SK-N-SH treated with all-trans-retinoic acid at 6 μM for 48 hours (cell line): Measurements from ENCODE around the gene DDX28.
"Not testable (repeated sequence)": the region's sequence is repeated elsewhere in the genome, so short reads cannot be mapped to it uniquely, and the experiment has no call there.

Experiments used
- ARNTL ChIP-seq: fragments of 450-650 bp; formaldehyde crosslinking; IDR thresholded peaks from 2 replicates; pipeline ENCODE4 v1.5.0; 2020; ENCODE audit warnings: low read depth, mild to moderate bottlenecking, moderate library complexity, borderline replicate concordance
- BACH2 ChIP-seq: fragments of 250-450 bp; sonication (Bioruptor Pico); IDR thresholded peaks from 2 replicates; pipeline ENCODE4 v1.9.0; 2021; ENCODE audit warnings: mild to moderate bottlenecking, borderline replicate concordance
- CSDC2 ChIP-seq: fragments of 250-450 bp; sonication (Bioruptor Pico); IDR thresholded peaks from 2 replicates; pipeline ENCODE4 v1.5.0; 2020; ENCODE audit warnings: mild to moderate bottlenecking, moderate library complexity
- ESRRG ChIP-seq: fragments of 250-450 bp; sonication (Bioruptor Pico); IDR thresholded peaks from 2 replicates; pipeline ENCODE4 v1.6.1; 2021; ENCODE audit warnings: mild to moderate bottlenecking
- GLIS3 ChIP-seq: fragments of 250-450 bp; sonication (Bioruptor Pico); IDR thresholded peaks from 2 replicates; pipeline ENCODE4 v1.5.0; 2020; ENCODE audit warnings: mild to moderate bottlenecking, moderate library complexity
- OSR1 ChIP-seq: fragments of 250-450 bp; sonication (Bioruptor Pico); IDR thresholded peaks from 2 replicates; pipeline ENCODE4 v1.8.0; 2022; ENCODE audit warnings: moderate library complexity, mild to moderate bottlenecking, inconsistent platforms
- RARB ChIP-seq: fragments of 250-450 bp; sonication (Bioruptor Pico); IDR thresholded peaks from 2 replicates; pipeline ENCODE4 v1.8.0; 2021; ENCODE audit warnings: mild to moderate bottlenecking, moderate library complexity
- TOX ChIP-seq: fragments of 250-450 bp; sonication (Bioruptor Pico); IDR thresholded peaks from 2 replicates; pipeline ENCODE4 v1.8.0; 2021; ENCODE audit warnings: mild to moderate bottlenecking, moderate library complexity, borderline replicate concordance
- ZFP3 ChIP-seq: fragments of 250-450 bp; sonication (Bioruptor Pico); IDR thresholded peaks from 2 replicates; pipeline ENCODE4 v1.5.0; 2020; ENCODE audit warnings: mild to moderate bottlenecking, moderate library complexity
- ZNF565 ChIP-seq: fragments of 450-650 bp; formaldehyde crosslinking; conservative IDR thresholded peaks from 2 replicates; pipeline ENCODE4 v1.5.0; 2020; ENCODE audit warnings: low read depth, mild to moderate bottlenecking, moderate library complexity
- ZNF8 ChIP-seq: fragments of 450-650 bp; formaldehyde crosslinking; IDR thresholded peaks from 2 replicates; pipeline ENCODE4 v1.5.0; 2020; ENCODE audit warnings: mild to moderate bottlenecking, moderate library complexity
- TF ChIP-seq, protein P1 (sequence below): fragments of 250-450 bp; sonication (Bioruptor Pico); IDR thresholded peaks from 2 replicates; pipeline ENCODE4 v1.5.1; 2020; ENCODE audit warnings: low read depth, mild to moderate bottlenecking, moderate library complexity
- TF ChIP-seq, protein P2 (sequence below): fragments of 250-450 bp; sonication (Bioruptor Pico); IDR thresholded peaks from 2 replicates; pipeline ENCODE4 v1.5.0; 2020; ENCODE audit warnings: mild to moderate bottlenecking, moderate library complexity

DNA sequence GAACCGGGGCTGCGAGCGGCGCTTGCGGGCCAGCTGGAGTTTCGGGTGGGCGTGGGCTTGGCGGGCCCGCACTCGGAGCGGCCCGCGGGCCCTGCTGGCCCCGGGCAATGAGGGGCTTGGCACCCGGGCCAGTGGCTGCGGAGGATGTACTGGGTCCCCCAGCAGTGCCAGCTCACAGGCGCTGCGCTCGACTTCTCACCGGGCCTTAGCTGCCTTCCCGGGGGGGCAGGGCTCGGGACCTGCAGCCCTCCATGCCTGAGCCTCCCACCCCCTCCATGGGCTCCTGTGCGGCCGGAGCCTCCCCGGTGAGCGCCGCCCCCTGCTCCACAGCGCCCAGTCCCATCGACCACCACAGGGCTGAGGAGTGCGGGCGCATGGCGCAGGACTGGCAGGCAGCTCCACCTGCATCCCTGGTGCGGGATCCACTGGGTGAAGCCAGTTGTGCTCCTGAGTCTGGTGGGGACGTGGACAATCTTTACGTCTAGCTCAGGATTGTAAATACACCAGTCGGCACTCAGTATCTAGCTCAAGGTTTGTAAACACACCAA, 24.7 kb downstream of the DDX28 start:
- not testable (repeated sequence) for TF ChIP-seq RARB (CRISPR knock-in tag); CSDC2 (CRISPR knock-in tag); GLIS3; ZNF8 (CRISPR knock-in tag); ESRRG (CRISPR knock-in tag); ZFP3 (CRISPR knock-in tag); BACH2 (CRISPR knock-in tag); OSR1 (CRISPR knock-in tag); ZNF565 (CRISPR knock-in tag); ARNTL; TOX (CRISPR knock-in tag)
- TF ChIP-seq, protein P1, sequence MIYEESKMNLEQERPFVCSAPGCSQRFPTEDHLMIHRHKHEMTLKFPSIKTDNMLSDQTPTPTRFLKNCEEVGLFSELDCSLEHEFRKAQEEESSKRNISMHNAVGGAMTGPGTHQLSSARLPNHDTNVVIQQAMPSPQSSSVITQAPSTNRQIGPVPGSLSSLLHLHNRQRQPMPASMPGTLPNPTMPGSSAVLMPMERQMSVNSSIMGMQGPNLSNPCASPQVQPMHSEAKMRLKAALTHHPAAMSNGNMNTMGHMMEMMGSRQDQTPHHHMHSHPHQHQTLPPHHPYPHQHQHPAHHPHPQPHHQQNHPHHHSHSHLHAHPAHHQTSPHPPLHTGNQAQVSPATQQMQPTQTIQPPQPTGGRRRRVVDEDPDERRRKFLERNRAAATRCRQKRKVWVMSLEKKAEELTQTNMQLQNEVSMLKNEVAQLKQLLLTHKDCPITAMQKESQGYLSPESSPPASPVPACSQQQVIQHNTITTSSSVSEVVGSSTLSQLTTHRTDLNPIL = not testable (repeated sequence)
- TF ChIP-seq, protein P2, sequence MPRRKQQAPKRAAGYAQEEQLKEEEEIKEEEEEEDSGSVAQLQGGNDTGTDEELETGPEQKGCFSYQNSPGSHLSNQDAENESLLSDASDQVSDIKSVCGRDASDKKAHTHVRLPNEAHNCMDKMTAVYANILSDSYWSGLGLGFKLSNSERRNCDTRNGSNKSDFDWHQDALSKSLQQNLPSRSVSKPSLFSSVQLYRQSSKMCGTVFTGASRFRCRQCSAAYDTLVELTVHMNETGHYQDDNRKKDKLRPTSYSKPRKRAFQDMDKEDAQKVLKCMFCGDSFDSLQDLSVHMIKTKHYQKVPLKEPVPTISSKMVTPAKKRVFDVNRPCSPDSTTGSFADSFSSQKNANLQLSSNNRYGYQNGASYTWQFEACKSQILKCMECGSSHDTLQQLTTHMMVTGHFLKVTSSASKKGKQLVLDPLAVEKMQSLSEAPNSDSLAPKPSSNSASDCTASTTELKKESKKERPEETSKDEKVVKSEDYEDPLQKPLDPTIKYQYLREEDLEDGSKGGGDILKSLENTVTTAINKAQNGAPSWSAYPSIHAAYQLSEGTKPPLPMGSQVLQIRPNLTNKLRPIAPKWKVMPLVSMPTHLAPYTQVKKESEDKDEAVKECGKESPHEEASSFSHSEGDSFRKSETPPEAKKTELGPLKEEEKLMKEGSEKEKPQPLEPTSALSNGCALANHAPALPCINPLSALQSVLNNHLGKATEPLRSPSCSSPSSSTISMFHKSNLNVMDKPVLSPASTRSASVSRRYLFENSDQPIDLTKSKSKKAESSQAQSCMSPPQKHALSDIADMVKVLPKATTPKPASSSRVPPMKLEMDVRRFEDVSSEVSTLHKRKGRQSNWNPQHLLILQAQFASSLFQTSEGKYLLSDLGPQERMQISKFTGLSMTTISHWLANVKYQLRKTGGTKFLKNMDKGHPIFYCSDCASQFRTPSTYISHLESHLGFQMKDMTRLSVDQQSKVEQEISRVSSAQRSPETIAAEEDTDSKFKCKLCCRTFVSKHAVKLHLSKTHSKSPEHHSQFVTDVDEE (CRISPR knock-in tag) = not testable (repeated sequence)
